Caco-2 (cell line): ENCODE measurements around the gene PATE4. TPM values are rescaled to one million over a fixed set of nuclear protein-coding genes. Genes with fewer than 3 reads are reported as not detected.

ENCODE experiments used
- BruUV-seq: library from RNA; stranded (reverse); fragments of 400-500 nt; replicated peaks from 2 replicates; lab custom pipeline; 2021; lab: Mats Ljungman, UMichigan
- CTCF ChIA-PET: fragments of 300-600 bp; sonication (Branson Sonifier 250); formaldehyde crosslinking; loops from one replicate; lab custom pipeline; 2022; ENCODE audit warnings: antibody characterized with exemption; lab: Charles Lee
- POLR2A ChIA-PET: fragments of 300-600 bp; sonication (Branson Sonifier 250); formaldehyde crosslinking; loops from one replicate; lab custom pipeline; 2022; ENCODE audit warnings: antibody characterized with exemption; lab: Charles Lee
- DNase-seq, 2 experiments: peaks; one replicate each; pipeline versions ENCODE4 v3.0.0 to v3.0.0-alpha.2; 2020 to 2022
- H3K27me3 ChIP-seq: replicated peaks from 2 replicates; pipeline ENCODE4 v1.6.0; 2011; ENCODE audit warnings: low read length; ENCODE audit not compliant: control insufficient read depth, insufficient read depth
- H3K36me3 ChIP-seq: 2 replicates; pipeline ENCODE4 v1.5.1; 2011; ENCODE audit warnings: low read length; ENCODE audit not compliant: control insufficient read depth, insufficient read depth
- H3K4me1 ChIP-seq: fragments of 250-450 bp; sonication (Bioruptor Pico); 2 replicates; pipeline ENCODE4 v1.5.1; 2020; ENCODE audit warnings: mild to moderate bottlenecking
- H3K4me3 ChIP-seq: 2 replicates; pipeline ENCODE4 v1.5.1; 2011; ENCODE audit warnings: low read depth, mild to moderate bottlenecking, control low read depth, low read length
- H3K9me3 ChIP-seq: fragments of 250-450 bp; sonication (Bioruptor Pico); 2 replicates; pipeline ENCODE4 v1.5.1; 2020; ENCODE audit warnings: mild to moderate bottlenecking, moderate library complexity
- H3K27ac Mint-ChIP-seq: one replicate; pipeline ENCODE4 v1.8.0; 2022; ENCODE audit warnings: mixed read lengths; ENCODE audit not compliant: unreplicated experiment
- H3K27me3 Mint-ChIP-seq: one replicate; pipeline ENCODE4 v1.8.0; 2022; ENCODE audit warnings: mixed read lengths; ENCODE audit not compliant: insufficient read depth, unreplicated experiment
- H3K36me3 Mint-ChIP-seq: one replicate; pipeline ENCODE4 v1.8.0; 2022; ENCODE audit warnings: mild to moderate bottlenecking, mixed read lengths; ENCODE audit not compliant: insufficient read depth, unreplicated experiment
- H3K4me1 Mint-ChIP-seq: one replicate; pipeline ENCODE4 v1.8.0; 2022; ENCODE audit warnings: low read depth, mixed read lengths; ENCODE audit not compliant: unreplicated experiment
- H3K4me3 Mint-ChIP-seq: one replicate; pipeline ENCODE4 v1.8.0; 2022; ENCODE audit warnings: mild to moderate bottlenecking, moderate library complexity, mixed read lengths; ENCODE audit not compliant: unreplicated experiment
- H3K9me3 Mint-ChIP-seq: one replicate; pipeline ENCODE4 v1.8.0; 2022; ENCODE audit warnings: mixed read lengths; ENCODE audit not compliant: unreplicated experiment
- CTCF ChIP-seq, 2 experiments: fragments of 200-600 bp in 1 of 2; IDR thresholded peaks; 1 replicate in 1 of 2; 2 replicates in 1 of 2; pipeline versions ENCODE4 v1.5.1 to v1.8.0; 2011 to 2022; ENCODE audit warnings: antibody characterized with exemption in 1 of 2, control low read depth in 1 of 2, inconsistent platforms in 1 of 2, low read depth in 1 of 2, low read length in 1 of 2, mild to moderate bottlenecking in 1 of 2, moderate library complexity in 1 of 2; ENCODE audit not compliant: insufficient read depth in 1 of 2, severe bottlenecking in 1 of 2, unreplicated experiment in 1 of 2
- intact Hi-C: fragments of 100-400 bp; cut with micrococcal nuclease; formaldehyde crosslinking; loops from one replicate; pipeline ENCODE4 v1.10.0; 2022; ENCODE audit not compliant: unreplicated experiment
- total RNA-seq: library from RNA; stranded (reverse); gene quantifications from 2 replicates; pipeline ENCODE4 v1.2.3, GENCODE V29; 2022

PATE4 gene
- total RNA-seq, 1 experiment from 2014 or later, result not detected

- Histone ChIP-seq H3K4me1 (no peaks in the 10 kb centered on the region), H3K9me3 (no peaks in the 10 kb centered on the region), H3K4me3 (no peak overlapping the region), H3K27me3 (no peaks in the 10 kb centered on the region), H3K36me3 (no peaks in the 10 kb centered on the region)
- TF ChIP-seq CTCF (IDR thresholded peaks at IDR 0.05; ENCODE audit: insufficient read depth in 1 of 2, low read depth in 1 of 2, low read length in 1 of 2, severe bottlenecking in 1 of 2, unreplicated experiment in 1 of 2), result no peak
- no peak for DNase-seq
- POLR2A ChIA-PET, result no interaction called here
- CTCF ChIA-PET, result no interaction called here
- no peaks in the 10 kb centered on the region for H3K9me3 Mint-ChIP-seq
- H3K36me3 Mint-ChIP-seq, result no peaks in the 10 kb centered on the region
- no peak overlapping the region for H3K27ac Mint-ChIP-seq
- H3K4me1 Mint-ChIP-seq, result peaks cover 7% of the 10 kb centered on the region
- peaks cover 16% of the 10 kb centered on the region for H3K27me3 Mint-ChIP-seq
- no TSS peak for BruUV-seq
- intact Hi-C loops, result no loop called here
- H3K4me3 Mint-ChIP-seq, result no peak overlapping the region
These were observed 50.3 kb downstream of the PATE4 start for GRCh38 chr11:125883375-125883774.

GRCh38 chr11:125886997-125887372, 53.9 kb downstream of the PATE4 start:
- Mint-ChIP-seq H3K9me3 (no peaks in the 10 kb centered on the region), H3K36me3 (no peaks in the 10 kb centered on the region), H3K4me1 (peaks cover 7% of the 10 kb centered on the region), H3K27me3 (peaks cover 3% of the 10 kb centered on the region), H3K27ac (no peak overlapping the region), H3K4me3 (peak overlapping the region; percentile 69)
- Histone ChIP-seq H3K9me3 (no peaks in the 10 kb centered on the region), H3K27me3 (no peaks in the 10 kb centered on the region), H3K4me3 (no peak overlapping the region; the same call in 1 of the 2 replicates), H3K4me1 (no peaks in the 10 kb centered on the region), H3K36me3 (no peaks in the 10 kb centered on the region)
- no peak for DNase-seq
- ChIA-PET POLR2A (interaction anchor here (1.4 kb wide), 1 partner anchor 16 kb away, joined by 6 read pairs; the partner anchor contains the start of gene PUS3), CTCF (interaction anchor here (0.7 to 1.4 kb wide), 3 partner anchors 16 to 1027 kb away, joined by 3 to 6 read pairs (median 6); partner anchors contain the start of gene PUS3)
- TF ChIP-seq CTCF (IDR thresholded peaks at IDR 0.05; ENCODE audit: insufficient read depth in 1 of 2, low read depth in 1 of 2, low read length in 1 of 2, severe bottlenecking in 1 of 2, unreplicated experiment in 1 of 2), result no peak
- no TSS peak for BruUV-seq
- intact Hi-C loops, result no loop called here

- TF ChIP-seq CTCF (IDR thresholded peaks at IDR 0.05; ENCODE audit: insufficient read depth in 1 of 2, low read depth in 1 of 2, low read length in 1 of 2, severe bottlenecking in 1 of 2, unreplicated experiment in 1 of 2), result no peak
- ChIA-PET POLR2A (interaction anchor here (0.5 to 1.4 kb wide), 4 partner anchors 15 to 934 kb away, joined by 3 to 6 read pairs (median 4); partner anchors contain the start of genes CCDC15, PUS3 and TMEM218), CTCF (interaction anchor here (0.6 to 1.4 kb wide), 5 partner anchors 15 to 306 kb away, joined by 3 to 6 read pairs (median 3); partner anchors contain the start of gene PUS3)
- no TSS peak for BruUV-seq
- DNase-seq, result peak; percentile 81 to 82
- no peaks in the 10 kb centered on the region for H3K27me3 ChIP-seq
- intact Hi-C loops, result no loop called here
- H3K36me3 ChIP-seq, result no peaks in the 10 kb centered on the region
- Mint-ChIP-seq H3K27ac (no peak within 1 kb of the TSS), H3K9me3 (no peaks in the 10 kb centered on the region), H3K27me3 (no peaks in the 10 kb centered on the region), H3K36me3 (no peaks in the 10 kb centered on the region), H3K4me1 (peaks cover 12% of the 10 kb centered on the region), H3K4me3 (peak within 1 kb of the TSS; percentile 69)
- peak within 1 kb of the TSS; percentile 52 for H3K4me3 ChIP-seq
- H3K4me1 ChIP-seq, result no peaks in the 10 kb centered on the region
- no peaks in the 10 kb centered on the region for H3K9me3 ChIP-seq
These were observed 54.5 kb downstream of the PATE4 start, which contains the start of gene HYLS1 for GRCh38 chr11:125887373-125888324. Gene HYLS1 (plus strand): TSS chr11:125887668. CDS start chr11:125899369, 11,701 bp downstream.
